ENCODE results near the gene FANCC. TPM values are rescaled to one million over a fixed set of nuclear protein-coding genes. Genes with fewer than 3 reads are reported as not detected.
A peak's percentile ranks its signal among the peaks of the same experiment; 100 is the strongest.

The FANCC gene
- total and polyA plus RNA-seq, 2 of the 13 experiments (the other 11 are each of a cell fraction or from before 2014, with no cell fraction given) = 7.4 to 8.6 TPM

DNA sequence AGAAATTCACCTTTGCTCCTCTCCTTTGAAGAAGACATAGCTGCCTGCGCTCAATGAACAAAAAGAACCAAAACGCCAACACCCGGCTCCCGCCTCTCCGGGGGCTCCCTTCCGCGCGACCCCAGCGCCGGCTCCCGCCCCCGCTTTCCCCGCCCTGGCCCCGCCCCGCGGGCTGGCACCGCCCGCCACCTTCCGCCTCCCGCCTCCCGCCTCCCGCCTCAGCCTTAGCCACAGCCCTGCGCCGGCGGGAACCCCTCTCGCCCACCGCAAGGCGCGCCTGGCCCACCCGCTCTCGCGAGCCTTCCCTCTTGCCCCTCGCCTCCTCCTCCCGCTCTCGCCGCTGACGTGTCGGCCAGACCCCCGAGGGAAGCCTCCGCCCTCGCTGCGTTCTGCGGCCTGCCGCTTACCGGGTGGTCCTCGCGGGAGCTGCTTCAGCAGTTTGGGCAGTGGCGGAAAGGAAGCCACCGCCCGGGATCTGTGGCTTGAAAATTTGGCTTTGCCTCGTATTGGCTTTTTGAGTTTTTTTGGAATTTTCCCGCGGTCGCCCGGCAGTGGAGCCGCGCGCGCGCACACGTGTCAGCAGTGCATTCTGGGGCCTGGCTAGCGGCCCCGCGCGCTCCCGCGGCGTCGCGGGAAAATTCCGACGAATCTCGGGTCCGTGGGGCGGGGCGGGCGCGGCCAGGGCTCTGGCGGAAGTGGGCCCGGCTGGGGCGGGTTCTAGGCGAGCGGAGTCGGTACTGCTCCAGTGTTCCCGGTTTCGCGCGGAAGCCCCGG, at the start of gene FANCC (continued):
- TF ChIP-seq KLF11 (CRISPR knock-in tag; IDR thresholded peaks at IDR 0.05) = 0 out of 2 replicates have a peak, but pooled peaks have one; percentile 23
- peak; percentile 76; the same call in 1 of the 2 replicates for TF ChIP-seq NFKB2 (CRISPR knock-in tag; IDR thresholded peaks at IDR 0.05; ENCODE audit: borderline replicate concordance)
- TF ChIP-seq, protein P1, sequence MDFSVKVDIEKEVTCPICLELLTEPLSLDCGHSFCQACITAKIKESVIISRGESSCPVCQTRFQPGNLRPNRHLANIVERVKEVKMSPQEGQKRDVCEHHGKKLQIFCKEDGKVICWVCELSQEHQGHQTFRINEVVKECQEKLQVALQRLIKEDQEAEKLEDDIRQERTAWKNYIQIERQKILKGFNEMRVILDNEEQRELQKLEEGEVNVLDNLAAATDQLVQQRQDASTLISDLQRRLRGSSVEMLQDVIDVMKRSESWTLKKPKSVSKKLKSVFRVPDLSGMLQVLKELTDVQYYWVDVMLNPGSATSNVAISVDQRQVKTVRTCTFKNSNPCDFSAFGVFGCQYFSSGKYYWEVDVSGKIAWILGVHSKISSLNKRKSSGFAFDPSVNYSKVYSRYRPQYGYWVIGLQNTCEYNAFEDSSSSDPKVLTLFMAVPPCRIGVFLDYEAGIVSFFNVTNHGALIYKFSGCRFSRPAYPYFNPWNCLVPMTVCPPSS (IDR thresholded peaks at IDR 0.05) = no peak
- peak; percentile 83 for TF ChIP-seq IRF2 (CRISPR knock-in tag; IDR thresholded peaks at IDR 0.05)
- TF ChIP-seq MXD1 (CRISPR knock-in tag; IDR thresholded peaks at IDR 0.05) = peak; percentile 79; the same call in 1 of the 2 replicates
- peak; percentile 99 for TF ChIP-seq DMAP1 (CRISPR knock-in tag; IDR thresholded peaks at IDR 0.05)
- TF ChIP-seq, protein P2, sequence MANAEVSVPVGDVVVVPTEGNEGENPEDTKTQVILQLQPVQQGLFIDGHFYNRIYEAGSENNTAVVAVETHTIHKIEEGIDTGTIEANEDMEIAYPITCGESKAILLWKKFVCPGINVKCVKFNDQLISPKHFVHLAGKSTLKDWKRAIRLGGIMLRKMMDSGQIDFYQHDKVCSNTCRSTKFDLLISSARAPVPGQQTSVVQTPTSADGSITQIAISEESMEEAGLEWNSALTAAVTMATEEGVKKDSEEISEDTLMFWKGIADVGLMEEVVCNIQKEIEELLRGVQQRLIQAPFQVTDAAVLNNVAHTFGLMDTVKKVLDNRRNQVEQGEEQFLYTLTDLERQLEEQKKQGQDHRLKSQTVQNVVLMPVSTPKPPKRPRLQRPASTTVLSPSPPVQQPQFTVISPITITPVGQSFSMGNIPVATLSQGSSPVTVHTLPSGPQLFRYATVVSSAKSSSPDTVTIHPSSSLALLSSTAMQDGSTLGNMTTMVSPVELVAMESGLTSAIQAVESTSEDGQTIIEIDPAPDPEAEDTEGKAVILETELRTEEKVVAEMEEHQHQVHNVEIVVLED (CRISPR knock-in tag; IDR thresholded peaks at IDR 0.05; ENCODE audit: borderline replicate concordance) = peak; percentile 84
- TF ChIP-seq ZFX (CRISPR knock-in tag; IDR thresholded peaks at IDR 0.05; ENCODE audit: low read depth) = peak; percentile 86
- TF ChIP-seq, protein P3, sequence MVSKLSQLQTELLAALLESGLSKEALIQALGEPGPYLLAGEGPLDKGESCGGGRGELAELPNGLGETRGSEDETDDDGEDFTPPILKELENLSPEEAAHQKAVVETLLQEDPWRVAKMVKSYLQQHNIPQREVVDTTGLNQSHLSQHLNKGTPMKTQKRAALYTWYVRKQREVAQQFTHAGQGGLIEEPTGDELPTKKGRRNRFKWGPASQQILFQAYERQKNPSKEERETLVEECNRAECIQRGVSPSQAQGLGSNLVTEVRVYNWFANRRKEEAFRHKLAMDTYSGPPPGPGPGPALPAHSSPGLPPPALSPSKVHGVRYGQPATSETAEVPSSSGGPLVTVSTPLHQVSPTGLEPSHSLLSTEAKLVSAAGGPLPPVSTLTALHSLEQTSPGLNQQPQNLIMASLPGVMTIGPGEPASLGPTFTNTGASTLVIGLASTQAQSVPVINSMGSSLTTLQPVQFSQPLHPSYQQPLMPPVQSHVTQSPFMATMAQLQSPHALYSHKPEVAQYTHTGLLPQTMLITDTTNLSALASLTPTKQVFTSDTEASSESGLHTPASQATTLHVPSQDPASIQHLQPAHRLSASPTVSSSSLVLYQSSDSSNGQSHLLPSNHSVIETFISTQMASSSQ (IDR thresholded peaks at IDR 0.05; ENCODE audit: low read depth) = no peak
- TF ChIP-seq, protein P3 (CRISPR knock-in tag; IDR thresholded peaks at IDR 0.05; ENCODE audit: borderline replicate concordance) = no peak; the same call in 1 of the 2 replicates
- no peak for TF ChIP-seq GTF2F1 (IDR thresholded peaks at IDR 0.05; ENCODE audit: low read length)
- no peak for TF ChIP-seq DBP (CRISPR knock-in tag; IDR thresholded peaks at IDR 0.05; ENCODE audit: not compliant biosample characterization)
- TF ChIP-seq, protein P4, sequence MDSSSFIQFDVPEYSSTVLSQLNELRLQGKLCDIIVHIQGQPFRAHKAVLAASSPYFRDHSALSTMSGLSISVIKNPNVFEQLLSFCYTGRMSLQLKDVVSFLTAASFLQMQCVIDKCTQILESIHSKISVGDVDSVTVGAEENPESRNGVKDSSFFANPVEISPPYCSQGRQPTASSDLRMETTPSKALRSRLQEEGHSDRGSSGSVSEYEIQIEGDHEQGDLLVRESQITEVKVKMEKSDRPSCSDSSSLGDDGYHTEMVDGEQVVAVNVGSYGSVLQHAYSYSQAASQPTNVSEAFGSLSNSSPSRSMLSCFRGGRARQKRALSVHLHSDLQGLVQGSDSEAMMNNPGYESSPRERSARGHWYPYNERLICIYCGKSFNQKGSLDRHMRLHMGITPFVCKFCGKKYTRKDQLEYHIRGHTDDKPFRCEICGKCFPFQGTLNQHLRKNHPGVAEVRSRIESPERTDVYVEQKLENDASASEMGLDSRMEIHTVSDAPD (CRISPR knock-in tag; IDR thresholded peaks at IDR 0.05) = no peak
- 0 out of 2 replicates have a peak, but pooled peaks have one; percentile 21 for TF ChIP-seq PCBP1 (IDR thresholded peaks at IDR 0.05; ENCODE audit: borderline replicate concordance, low read depth, low read length)
- TF ChIP-seq MED13 (CRISPR knock-in tag; IDR thresholded peaks at IDR 0.05) = peak; percentile 71; the same call in 1 of the 2 replicates
- no peak for TF ChIP-seq ZNF3 (CRISPR knock-in tag; IDR thresholded peaks at IDR 0.05)
- peak; percentile 42 for TF ChIP-seq MED1 (CRISPR knock-in tag; IDR thresholded peaks at IDR 0.05)
